SU-DHL-6 (cell line): ENCODE measurements around the gene ATXN7L1.

Source experiments
- H2AFZ ChIP-seq: fragments of 200-600 bp; sonication (generic); 2 replicates; pipeline ENCODE4 v1.6.1; 2014; ENCODE audit warnings: low read depth, mild to moderate bottlenecking, moderate library complexity, mixed read lengths, antibody characterized with exemption, low read length; ENCODE audit not compliant: severe bottlenecking
- H3F3A ChIP-seq: fragments of 200-600 bp; shearing (Covaris generic); 2 replicates; pipeline ENCODE4 v1.6.0; 2016; ENCODE audit warnings: antibody characterized with exemption, mild to moderate bottlenecking; ENCODE audit not compliant: insufficient read depth
- H3K27ac ChIP-seq: fragments of 200-600 bp; sonication (generic); 2 replicates; pipeline ENCODE4 v1.5.1; 2016; ENCODE audit warnings: low read depth, mild to moderate bottlenecking, low read length, moderate library complexity, mixed read lengths
- H3K27me3 ChIP-seq: fragments of 200-600 bp; sonication (generic), shearing (Covaris generic); 2 replicates; pipeline ENCODE4 v1.6.0; 2014; ENCODE audit warnings: mild to moderate bottlenecking, low read length
- H3K36me3 ChIP-seq: fragments of 200-600 bp; sonication (generic); 2 replicates; pipeline ENCODE4 v1.6.1; 2014; ENCODE audit warnings: mild to moderate bottlenecking, low read length, mixed read lengths
- H3K4me2 ChIP-seq: fragments of 300-600, 200-600 bp; shearing (Covaris generic), sonication (generic); 2 replicates; pipeline ENCODE4 v1.6.0; 2014; ENCODE audit warnings: low read length, low read depth, mild to moderate bottlenecking; ENCODE audit not compliant: poor library complexity, severe bottlenecking
- H3K4me3 ChIP-seq: fragments of 200-600 bp; sonication (generic); 2 replicates; pipeline ENCODE4 v1.5.1; 2014; ENCODE audit warnings: antibody characterized with exemption, low read length, mild to moderate bottlenecking, mixed read lengths; ENCODE audit not compliant: insufficient read depth, poor library complexity, severe bottlenecking
- H3K79me2 ChIP-seq: fragments of 200-600 bp; sonication (generic); 2 replicates; pipeline ENCODE4 v1.6.1; 2014; ENCODE audit warnings: mild to moderate bottlenecking, low read length, moderate library complexity; ENCODE audit not compliant: insufficient read depth
- H3K9ac ChIP-seq: fragments of 200-600 bp; sonication (generic); 2 replicates; pipeline ENCODE4 v1.7.0; 2014; ENCODE audit warnings: mild to moderate bottlenecking, low read length
- H3K9me2 ChIP-seq: fragments of 200-600 bp; sonication (generic); replicated peaks from 2 replicates; pipeline ENCODE4 v1.6.1; 2014; ENCODE audit warnings: low read length; ENCODE audit not compliant: insufficient read depth
- H3K9me3 ChIP-seq: fragments of 200-600 bp; sonication (generic); 2 replicates; pipeline ENCODE4 v1.6.1; 2014; ENCODE audit warnings: low read length, mixed read lengths; ENCODE audit not compliant: insufficient read depth
- H4K20me1 ChIP-seq: fragments of 200-600 bp; sonication (generic); 2 replicates; pipeline ENCODE4 v1.6.1; 2014; ENCODE audit warnings: low read depth, mild to moderate bottlenecking, antibody characterized with exemption, low read length, moderate library complexity, mixed read lengths
- CTCF ChIP-seq: fragments of 200-600 bp; sonication (generic); IDR thresholded peaks from one replicate; pipeline ENCODE4 v1.5.1; 2017; ENCODE audit warnings: antibody characterized with exemption, mild to moderate bottlenecking, low read length, moderate library complexity; ENCODE audit not compliant: insufficient read depth, poor library complexity, severe bottlenecking
- EZH2phosphoT487 ChIP-seq: fragments of 200-600 bp; sonication (generic), shearing (Covaris generic); conservative IDR thresholded peaks from 2 replicates; pipeline ENCODE4 v1.6.1; 2018; ENCODE audit warnings: mild to moderate bottlenecking, antibody characterized with exemption, low read length, moderate library complexity, mixed read lengths

The ATXN7L1 gene

GRCh38 chr7:105635197-105635596, 241.2 kb downstream of the ATXN7L1 start:
- Histone ChIP-seq H3K79me2 (no peaks in the 10 kb centered on the region), H2AFZ (no peak overlapping the region)

DNA sequence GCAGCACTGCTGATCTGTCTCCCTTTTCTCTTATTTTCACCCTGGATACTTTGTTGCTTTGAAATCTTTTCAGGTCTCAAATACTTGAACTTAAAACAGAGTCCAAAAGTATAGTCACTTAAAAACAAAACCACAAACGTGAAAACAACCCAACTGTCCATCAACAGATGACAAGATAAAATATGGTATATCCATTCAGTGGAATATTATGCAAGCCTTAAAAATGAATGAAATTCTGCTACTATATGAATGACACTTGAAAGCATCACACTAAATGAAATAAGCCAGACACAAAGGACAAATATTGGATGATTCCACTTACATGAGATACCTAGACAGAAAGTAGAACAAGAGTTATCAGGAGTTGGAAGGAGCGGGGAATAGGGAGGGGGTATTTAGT, 250.4 kb downstream of the ATXN7L1 start:
- H2AFZ ChIP-seq, result no peak overlapping the region
- no peaks in the 10 kb centered on the region for H3K9me2 ChIP-seq
- H4K20me1 ChIP-seq, result no peaks in the 10 kb centered on the region
- no peak overlapping the region for H3K27ac ChIP-seq
- H3K4me2 ChIP-seq, result no peak overlapping the region
- no peaks in the 10 kb centered on the region for H3K27me3 ChIP-seq
- H3K9ac ChIP-seq, result no peak overlapping the region
- H3K36me3 ChIP-seq, result no peaks in the 10 kb centered on the region
- no peak overlapping the region for H3K4me3 ChIP-seq
- no peak for TF ChIP-seq CTCF
- no peak for TF ChIP-seq EZH2phosphoT487
- H3K79me2 ChIP-seq, result no peaks in the 10 kb centered on the region
- no peaks in the 10 kb centered on the region for H3F3A ChIP-seq
- H3K9me3 ChIP-seq, result no peaks in the 10 kb centered on the region

More at GRCh38 chr7:105635197-105635596, 241.2 kb downstream of the ATXN7L1 start:
- TF ChIP-seq EZH2phosphoT487 (no peak), CTCF (no peak)
- Histone ChIP-seq H3K9me3 (no peaks in the 10 kb centered on the region), H3F3A (no peaks in the 10 kb centered on the region), H3K36me3 (no peaks in the 10 kb centered on the region), H3K4me3 (no peak overlapping the region), H3K27ac (no peak overlapping the region), H4K20me1 (no peaks in the 10 kb centered on the region), H3K9ac (no peak overlapping the region), H3K27me3 (no peaks in the 10 kb centered on the region), H3K4me2 (no peak overlapping the region), H3K9me2 (no peaks in the 10 kb centered on the region)

GRCh38 chr7:105623906-105624305, 252.5 kb downstream of the ATXN7L1 start:
- TF ChIP-seq EZH2phosphoT487 (no peak), CTCF (no peak)
- Histone ChIP-seq H3K36me3 (no peaks in the 10 kb centered on the region), H3K9me2 (no peaks in the 10 kb centered on the region), H3K27ac (no peak overlapping the region), H3K4me2 (no peak overlapping the region), H3K9ac (no peak overlapping the region), H2AFZ (no peak overlapping the region), H4K20me1 (no peaks in the 10 kb centered on the region), H3K4me3 (no peak overlapping the region), H3F3A (no peaks in the 10 kb centered on the region), H3K27me3 (no peaks in the 10 kb centered on the region), H3K79me2 (no peaks in the 10 kb centered on the region), H3K9me3 (no peaks in the 10 kb centered on the region)
